Effector CD8-positive, alpha-beta T cell (primary cell): ENCODE data around the gene YAF2.
"Not testable (repeated sequence)": the region's sequence is repeated elsewhere in the genome, so short reads cannot be mapped to it uniquely, and the experiment has no call there.

Experiments
- DNase-seq: peaks from one replicate; lab custom pipeline; 2025; lab: John Stamatoyannopoulos, UW

Gene YAF2

GRCh38 chr12:42196723-42197603 is 41.1 kb downstream of the YAF2 start:
- no peak for DNase-seq

GRCh38 chr12:42192686-42193085 is 45.4 kb downstream of the YAF2 start:
- no peak for DNase-seq

- no peak for DNase-seq
Measured at GRCh38 chr12:42192258-42192657, 45.8 kb downstream of the YAF2 start.

GRCh38 chr12:42190376-42190775 is 47.7 kb downstream of the YAF2 start:
- no peak for DNase-seq

- not testable (repeated sequence) for DNase-seq
Measured at GRCh38 chr12:42188275-42188674, 49.8 kb downstream of the YAF2 start.

GRCh38 chr12:42187799-42188198 is 50.2 kb downstream of the YAF2 start:
- no peak for DNase-seq

- no peak for DNase-seq
Measured at GRCh38 chr12:42186793-42187192, 51.3 kb downstream of the YAF2 start.

GRCh38 chr12:42182394-42182793 is 55.7 kb downstream of the YAF2 start:
- DNase-seq = no peak

GRCh38 chr12:42180990-42181596 is 57.0 kb downstream of the YAF2 start:
- DNase-seq = no peak

GRCh38 chr12:42178101-42178500 is 59.9 kb downstream of the YAF2 start:
- no peak for DNase-seq

GRCh38 chr12:42174978-42175377 is 63.1 kb downstream of the YAF2 start:
- DNase-seq = no peak

- DNase-seq = no peak
Measured at GRCh38 chr12:42173961-42174521, 64.0 kb downstream of the YAF2 start.

- no peak for DNase-seq
Measured at GRCh38 chr12:42172441-42173210, 65.4 kb downstream of the YAF2 start.

- no peak for DNase-seq
Measured at GRCh38 chr12:42167711-42168110, 70.3 kb downstream of the YAF2 start.

GRCh38 chr12:42166501-42166900 is 71.5 kb downstream of the YAF2 start:
- no peak for DNase-seq

- no peak for DNase-seq
Measured at GRCh38 chr12:42163913-42164312, 74.1 kb downstream of the YAF2 start.

GRCh38 chr12:42162965-42163364 is 75.1 kb downstream of the YAF2 start:
- no peak for DNase-seq

GRCh38 chr12:42162193-42162592 is 75.9 kb downstream of the YAF2 start:
- DNase-seq = no peak

GRCh38 chr12:42161529-42161928 is 76.5 kb downstream of the YAF2 start:
- DNase-seq = no peak

GRCh38 chr12:42156232-42156631 is 81.8 kb downstream of the YAF2 start:
- no peak for DNase-seq

- DNase-seq = no peak
Measured at GRCh38 chr12:42145552-42146215, 92.4 kb downstream of the YAF2 start.

GRCh38 chr12:42145197-42145549 is 92.9 kb downstream of the YAF2 start:
- no peak for DNase-seq
